Trophoblast cell (in vitro differentiated cells and primary cell): Measurements from ENCODE around the gene C9orf50.
"Not testable (repeated sequence)": the region's sequence is repeated elsewhere in the genome, so short reads cannot be mapped to it uniquely, and the experiment has no call there.

ENCODE experiments used
- DNase-seq, 2 donors: peaks; one replicate each; pipeline ENCODE4 v3.0.0-alpha.2; 2016
- H2AFZ ChIP-seq: 2 replicates; pipeline ENCODE4 v1.6.1; 2013; ENCODE audit warnings: low read length, moderate library complexity, mild to moderate bottlenecking; ENCODE audit not compliant: insufficient read depth, poor library complexity
- H2AK5ac ChIP-seq: 2 replicates; pipeline ENCODE4 v1.6.1; 2013; ENCODE audit warnings: mild to moderate bottlenecking, low read length
- H2BK120ac ChIP-seq: 2 replicates; pipeline ENCODE4 v1.6.1; 2013; ENCODE audit warnings: low read length, mild to moderate bottlenecking, moderate library complexity; ENCODE audit not compliant: insufficient read depth, poor library complexity
- H2BK12ac ChIP-seq: 2 replicates; pipeline ENCODE4 v1.6.1; 2013; ENCODE audit warnings: mild to moderate bottlenecking, low read length, moderate library complexity
- H2BK5ac ChIP-seq: 2 replicates; pipeline ENCODE4 v1.6.1; 2013; ENCODE audit warnings: low read length, low read depth, moderate library complexity, mild to moderate bottlenecking; ENCODE audit not compliant: poor library complexity
- H3K14ac ChIP-seq: 2 replicates; pipeline ENCODE4 v1.6.1; 2013; ENCODE audit warnings: mild to moderate bottlenecking, low read length
- H3K18ac ChIP-seq: 2 replicates; pipeline ENCODE4 v1.6.1; 2013; ENCODE audit warnings: mild to moderate bottlenecking, low read length
- H3K23ac ChIP-seq: 2 replicates; pipeline ENCODE4 v1.6.1; 2013; ENCODE audit warnings: low read length
- H3K27ac ChIP-seq: 2 replicates; pipeline ENCODE4 v1.5.1; 2013; ENCODE audit warnings: low read depth, mild to moderate bottlenecking, inconsistent platforms, low read length, moderate library complexity
- H3K27me3 ChIP-seq: 2 replicates; pipeline ENCODE4 v1.6.1; 2013; ENCODE audit warnings: inconsistent platforms, mild to moderate bottlenecking, low read length, moderate library complexity; ENCODE audit not compliant: insufficient read depth
- H3K36me3 ChIP-seq, 2 experiments: 1 replicate in 1 of 2; 2 replicates in 1 of 2; pipeline ENCODE4 v1.6.1; 2013; ENCODE audit warnings: low read length in 2 of 2, mild to moderate bottlenecking in 2 of 2, moderate library complexity in 1 of 2; ENCODE audit not compliant: insufficient read depth in 2 of 2, control insufficient read depth in 1 of 2
- H3K4ac ChIP-seq: 2 replicates; pipeline ENCODE4 v1.6.1; 2013; ENCODE audit warnings: low read depth, mild to moderate bottlenecking, low read length, moderate library complexity
- H3K4me1 ChIP-seq, 2 experiments: 1 replicate in 1 of 2; 2 replicates in 1 of 2; pipeline ENCODE4 v1.6.1; 2013; ENCODE audit warnings: low read length in 2 of 2, mild to moderate bottlenecking in 2 of 2, moderate library complexity in 1 of 2; ENCODE audit not compliant: insufficient read depth in 2 of 2, control insufficient read depth in 1 of 2
- H3K4me2 ChIP-seq: 2 replicates; pipeline ENCODE4 v1.6.1; 2013; ENCODE audit warnings: inconsistent platforms, mild to moderate bottlenecking, low read length, moderate library complexity
- H3K4me3 ChIP-seq: 2 replicates; pipeline ENCODE4 v1.5.1; 2013; ENCODE audit warnings: mild to moderate bottlenecking, low read depth, low read length, inconsistent platforms
- H3K79me1 ChIP-seq: one replicate; pipeline ENCODE4 v1.6.1; 2013; ENCODE audit warnings: low read length
- H3K79me2 ChIP-seq: 2 replicates; pipeline ENCODE4 v1.6.1; 2013; ENCODE audit warnings: low read length, mild to moderate bottlenecking; ENCODE audit not compliant: control insufficient read depth, insufficient read depth, poor library complexity
- H3K9ac ChIP-seq: 2 replicates; pipeline ENCODE4 v1.6.1; 2013; ENCODE audit warnings: mild to moderate bottlenecking, low read length
- H3K9me3 ChIP-seq: 2 replicates; pipeline ENCODE4 v1.6.1; 2013; ENCODE audit warnings: low read depth, mild to moderate bottlenecking, control low read depth, inconsistent platforms, low read length; ENCODE audit not compliant: insufficient read depth
- H4K12ac ChIP-seq: 2 replicates; pipeline ENCODE4 v1.6.1; 2013; ENCODE audit warnings: low read depth, mild to moderate bottlenecking, low read length, moderate library complexity
- H4K8ac ChIP-seq: 2 replicates; pipeline ENCODE4 v1.6.1; 2013; ENCODE audit warnings: low read depth, mild to moderate bottlenecking, low read length, moderate library complexity
- H4K91ac ChIP-seq: one replicate; pipeline ENCODE4 v1.6.1; 2013; ENCODE audit warnings: low read depth, mild to moderate bottlenecking, low read length, moderate library complexity
- WGBS: extraction: QIAGEN DNeasy Blood & Tissue Kit; methylation state at CpG from one replicate; pipeline ENCODE4 v1.1.7; 2013; ENCODE audit warnings: missing lambda C conversion rate; ENCODE audit not compliant: insufficient read length, insufficient coverage; ENCODE audit errors: extremely low coverage; 5-methylcytosine and 5-hydroxymethylcytosine counted together

The C9orf50 gene

GRCh38 chr9:129664746-129665388 is 44.0 kb upstream of the C9orf50 start:
- no peak overlapping the region for H2BK120ac ChIP-seq
- no peak overlapping the region for H2BK5ac ChIP-seq
- no peak overlapping the region for H2BK12ac ChIP-seq
- no CpG with 5 or more reads among the region's 36 CpGs for WGBS
- H4K8ac ChIP-seq: no peak overlapping the region
- H3K27me3 ChIP-seq: peaks cover 16% of the 10 kb centered on the region
- no peak overlapping the region for H3K18ac ChIP-seq
- no peaks in the 10 kb centered on the region for H3K79me1 ChIP-seq
- no peak overlapping the region for H4K91ac ChIP-seq
- no peak overlapping the region for H3K14ac ChIP-seq
- no peaks in the 10 kb centered on the region for H3K79me2 ChIP-seq
- H3K9ac ChIP-seq: no peak overlapping the region
- H3K36me3 ChIP-seq: no peaks in the 10 kb centered on the region
- H3K4me3 ChIP-seq: no peak overlapping the region
- peak overlapping the region; percentile 61 for H3K4me2 ChIP-seq
- H2AFZ ChIP-seq: peak overlapping the region; percentile 70
- H3K4me1 ChIP-seq: peaks cover 3 to 7% of the 10 kb centered on the region in 2 experiments
- H3K4ac ChIP-seq: no peak overlapping the region
- DNase-seq: no peak
- H3K27ac ChIP-seq: no peak overlapping the region
- H4K12ac ChIP-seq: no peak overlapping the region
- no peak overlapping the region for H3K23ac ChIP-seq
- no peak overlapping the region for H2AK5ac ChIP-seq
- H3K9me3 ChIP-seq: no peaks in the 10 kb centered on the region

GRCh38 chr9:129662239-129662638 is 41.3 kb upstream of the C9orf50 start:
- not testable (repeated sequence) for H2AK5ac ChIP-seq, H3K14ac ChIP-seq, H2BK120ac ChIP-seq, H2BK12ac ChIP-seq, H4K12ac ChIP-seq, H4K91ac ChIP-seq, H3K4me1 ChIP-seq, H3K4ac ChIP-seq, H3K23ac ChIP-seq, DNase-seq, H3K4me3 ChIP-seq, H4K8ac ChIP-seq, H2AFZ ChIP-seq, H3K4me2 ChIP-seq, H2BK5ac ChIP-seq, H3K79me2 ChIP-seq, H3K18ac ChIP-seq, H3K9me3 ChIP-seq, H3K27ac ChIP-seq, H3K9ac ChIP-seq, H3K79me1 ChIP-seq, H3K36me3 ChIP-seq
- WGBS: no CpG with 5 or more reads among the region's 3 CpGs
- H3K27me3 ChIP-seq: peaks cover 16% of the 10 kb centered on the region

GRCh38 chr9:129661029-129661428 is 40.1 kb upstream of the C9orf50 start:
- Histone ChIP-seq H4K12ac (no peak overlapping the region), H3K9ac (no peak overlapping the region), H2BK12ac (no peak overlapping the region), H2BK120ac (no peak overlapping the region), H3K18ac (no peak overlapping the region), H3K36me3 (no peaks in the 10 kb centered on the region), H2AK5ac (no peak overlapping the region), H3K14ac (no peak overlapping the region), H4K8ac (no peak overlapping the region), H3K4ac (no peak overlapping the region), H3K79me2 (no peaks in the 10 kb centered on the region), H3K79me1 (no peaks in the 10 kb centered on the region), H3K4me2 (no peak overlapping the region), H2BK5ac (no peak overlapping the region), H3K27me3 (peaks cover 11% of the 10 kb centered on the region), H2AFZ (no peak overlapping the region), H3K4me1 (peaks cover under 1 to 7% of the 10 kb centered on the region in 2 experiments), H3K9me3 (no peaks in the 10 kb centered on the region), H4K91ac (no peak overlapping the region), H3K27ac (no peak overlapping the region), H3K4me3 (no peak overlapping the region), H3K23ac (no peak overlapping the region)
- DNase-seq: no peak
- no CpG with 5 or more reads among the region's 2 CpGs for WGBS

- no peaks in the 10 kb centered on the region for H3K79me1 ChIP-seq
- no peak overlapping the region for H3K9ac ChIP-seq
- H3K4me1 ChIP-seq: no peaks in the 10 kb centered on the region
- no peak overlapping the region for H3K27ac ChIP-seq
- H3K27me3 ChIP-seq: no peaks in the 10 kb centered on the region
- no peak overlapping the region for H4K91ac ChIP-seq
- no peaks in the 10 kb centered on the region for H3K9me3 ChIP-seq
- no peak for DNase-seq
- H2AFZ ChIP-seq: no peak overlapping the region
- no peak overlapping the region for H3K4me3 ChIP-seq
- no peak overlapping the region for H3K18ac ChIP-seq
- no peak overlapping the region for H4K12ac ChIP-seq
- no peak overlapping the region for H4K8ac ChIP-seq
- no peak overlapping the region for H2BK120ac ChIP-seq
- no peak overlapping the region for H2BK5ac ChIP-seq
- no peak overlapping the region for H3K4me2 ChIP-seq
- no peak overlapping the region for H3K4ac ChIP-seq
- H3K36me3 ChIP-seq: no peaks in the 10 kb centered on the region
- no peaks in the 10 kb centered on the region for H3K79me2 ChIP-seq
- no peak overlapping the region for H2BK12ac ChIP-seq
- WGBS: no CpG with 5 or more reads among the region's 12 CpGs
- H2AK5ac ChIP-seq: no peak overlapping the region
- H3K23ac ChIP-seq: no peak overlapping the region
- H3K14ac ChIP-seq: no peak overlapping the region
Observed at GRCh38 chr9:129656795-129657390, 36.0 kb upstream of the C9orf50 start.
